HepG2 (cell line): ENCODE results near the gene ZDHHC7. TPM values are rescaled to one million over a fixed set of nuclear protein-coding genes. Genes with fewer than 3 reads are reported as not detected.

Source experiments
- ELF1 ChIP-seq: sonication (generic); formaldehyde crosslinking; IDR thresholded peaks from 2 replicates; pipeline ENCODE4 v1.4.0; 2020; ENCODE audit warnings: missing genetic modification reagents
- FOXK1 ChIP-seq: sonication (generic); formaldehyde crosslinking; IDR thresholded peaks from 2 replicates; pipeline ENCODE4 v1.4.0; 2020; ENCODE audit warnings: low read depth, missing genetic modification reagents, borderline replicate concordance
- HMG20A ChIP-seq: IDR thresholded peaks from 2 replicates; pipeline ENCODE4 v1.6.1; 2016; ENCODE audit warnings: borderline replicate concordance
- HOXD1 ChIP-seq: sonication (generic); formaldehyde crosslinking; IDR thresholded peaks from 2 replicates; pipeline ENCODE4 v1.5.0; 2020; ENCODE audit warnings: missing genetic modification reagents
- ISL2 ChIP-seq: sonication (generic); formaldehyde crosslinking; IDR thresholded peaks from 2 replicates; pipeline ENCODE4 v1.5.0; 2020; ENCODE audit warnings: missing genetic modification reagents
- KDM1A ChIP-seq: IDR thresholded peaks from 2 replicates; pipeline ENCODE4 v1.6.1; 2016; ENCODE audit warnings: missing compliant biosample characterization
- MTA1 ChIP-seq: sonication (generic); formaldehyde crosslinking; IDR thresholded peaks from 2 replicates; pipeline ENCODE4 v1.4.0; 2020; ENCODE audit warnings: missing genetic modification reagents, mild to moderate bottlenecking, borderline replicate concordance
- PAX8 ChIP-seq: sonication (generic); formaldehyde crosslinking; IDR thresholded peaks from 2 replicates; pipeline ENCODE4 v1.8.0; 2022; ENCODE audit warnings: mild to moderate bottlenecking, missing genetic modification reagents, borderline replicate concordance
- RAD21 ChIP-seq: fragments of 450-650 bp; formaldehyde crosslinking; IDR thresholded peaks from 2 replicates; pipeline ENCODE4 v1.5.0; 2020; ENCODE audit warnings: mild to moderate bottlenecking
- SPEN ChIP-seq: sonication (generic); formaldehyde crosslinking; IDR thresholded peaks from 2 replicates; pipeline ENCODE4 v1.5.1; 2020; ENCODE audit warnings: low read depth, mild to moderate bottlenecking, missing genetic modification reagents
- SRY ChIP-seq: sonication (generic); formaldehyde crosslinking; IDR thresholded peaks from 2 replicates; pipeline ENCODE4 v1.8.0; 2022; ENCODE audit warnings: mild to moderate bottlenecking, missing genetic modification reagents
- STAG1 ChIP-seq: sonication (generic); formaldehyde crosslinking; IDR thresholded peaks from 2 replicates; pipeline ENCODE4 v1.4.0; 2020; ENCODE audit warnings: missing genetic modification reagents
- STAT5B ChIP-seq: sonication (generic); formaldehyde crosslinking; IDR thresholded peaks from 2 replicates; pipeline ENCODE4 v1.4.0; 2020; ENCODE audit warnings: missing genetic modification reagents
- TARDBP ChIP-seq: sonication (generic); formaldehyde crosslinking; IDR thresholded peaks from 2 replicates; pipeline ENCODE4 v1.8.0; 2022; ENCODE audit warnings: mild to moderate bottlenecking, missing genetic modification reagents
- USF2 ChIP-seq, 2 experiments: sonication (generic) in 1 of 2; formaldehyde crosslinking in 1 of 2; IDR thresholded peaks; 2 replicates each; pipeline versions ENCODE4 v1.5.1 to v1.6.1; 2011 to 2020; ENCODE audit warnings: borderline replicate concordance in 1 of 2, low read depth in 1 of 2, low read length in 1 of 2, mild to moderate bottlenecking in 1 of 2, missing genetic modification reagents in 1 of 2, moderate library complexity in 1 of 2
- ZBED4 ChIP-seq: sonication (generic); formaldehyde crosslinking; IDR thresholded peaks from 2 replicates; pipeline ENCODE4 v1.4.0; 2020; ENCODE audit warnings: missing genetic modification reagents, borderline replicate concordance
- ZBTB42 ChIP-seq: sonication (generic); formaldehyde crosslinking; IDR thresholded peaks from 2 replicates; pipeline ENCODE4 v1.5.0; 2020; ENCODE audit warnings: mild to moderate bottlenecking, missing genetic modification reagents
- ZNF30 ChIP-seq: sonication (generic); formaldehyde crosslinking; IDR thresholded peaks from 2 replicates; pipeline ENCODE4 v1.5.0; 2020; ENCODE audit warnings: mild to moderate bottlenecking, missing genetic modification reagents
- ZNF337 ChIP-seq: sonication (generic); formaldehyde crosslinking; IDR thresholded peaks from 2 replicates; pipeline ENCODE4 v1.5.1; 2020; ENCODE audit warnings: missing genetic modification reagents, low read depth, mild to moderate bottlenecking, borderline replicate concordance
- ZNF530 ChIP-seq: sonication (generic); formaldehyde crosslinking; IDR thresholded peaks from 2 replicates; pipeline ENCODE4 v1.5.0; 2020; ENCODE audit warnings: low read depth, mild to moderate bottlenecking, missing genetic modification reagents
- ZNF546 ChIP-seq: sonication (generic); formaldehyde crosslinking; conservative IDR thresholded peaks from 2 replicates; pipeline ENCODE4 v1.8.1; 2023; ENCODE audit warnings: mild to moderate bottlenecking, missing genetic modification reagents
- ZNF547 ChIP-seq: sonication (generic); formaldehyde crosslinking; IDR thresholded peaks from 2 replicates; pipeline ENCODE4 v1.5.1; 2020; ENCODE audit warnings: mild to moderate bottlenecking, missing genetic modification reagents
- ZNF550 ChIP-seq: sonication (generic); formaldehyde crosslinking; IDR thresholded peaks from 2 replicates; pipeline ENCODE4 v1.4.0; 2020; ENCODE audit warnings: mild to moderate bottlenecking, missing genetic modification reagents, borderline replicate concordance
- ZNF572 ChIP-seq: sonication (generic); formaldehyde crosslinking; IDR thresholded peaks from 2 replicates; pipeline ENCODE4 v1.5.1; 2020; ENCODE audit warnings: mild to moderate bottlenecking, missing genetic modification reagents
- ZNF652 ChIP-seq: IDR thresholded peaks from 2 replicates; pipeline ENCODE4 v1.6.1; 2016; ENCODE audit warnings: low read depth, borderline replicate concordance
- ZNF788 ChIP-seq: sonication (generic); formaldehyde crosslinking; IDR thresholded peaks from 2 replicates; pipeline ENCODE4 v1.5.0; 2020; ENCODE audit warnings: mild to moderate bottlenecking, missing genetic modification reagents, borderline replicate concordance
- polyA plus RNA-seq, 8 experiments: library from polyadenylated mRNA; depleted of rRNA in 3 of 8; stranded (reverse) in 7 of 8; unstranded in 1 of 8; fragments of >200 nt; fragmentation: Illumina TruSeq in 4 of 8; extraction: Trizol in 4 of 8; gene quantifications; 2 replicates each; pipeline versions ENCODE4 v1.2.1 to v1.2.3, GENCODE V29; 2011 to 2016; ENCODE audit warnings: low read depth in 4 of 8, missing spikeins in 1 of 8, mixed read lengths in 1 of 8; ENCODE audit not compliant: insufficient read depth in 1 of 8
- total RNA-seq, 5 experiments: library from RNA; depleted of rRNA; stranded (reverse); fragments of >200 nt; fragmentation: Illumina TruSeq; extraction: Trizol; gene quantifications; 2 replicates each; pipeline ENCODE4 v1.2.3, GENCODE V29; 2016; ENCODE audit warnings: low read depth in 1 of 5

ZDHHC7 gene
- total and polyA plus RNA-seq, 2 of the 13 experiments (the other 11 are each of a cell fraction or from before 2014, with no cell fraction given), result 46.8 to 67.6 TPM

DNA sequence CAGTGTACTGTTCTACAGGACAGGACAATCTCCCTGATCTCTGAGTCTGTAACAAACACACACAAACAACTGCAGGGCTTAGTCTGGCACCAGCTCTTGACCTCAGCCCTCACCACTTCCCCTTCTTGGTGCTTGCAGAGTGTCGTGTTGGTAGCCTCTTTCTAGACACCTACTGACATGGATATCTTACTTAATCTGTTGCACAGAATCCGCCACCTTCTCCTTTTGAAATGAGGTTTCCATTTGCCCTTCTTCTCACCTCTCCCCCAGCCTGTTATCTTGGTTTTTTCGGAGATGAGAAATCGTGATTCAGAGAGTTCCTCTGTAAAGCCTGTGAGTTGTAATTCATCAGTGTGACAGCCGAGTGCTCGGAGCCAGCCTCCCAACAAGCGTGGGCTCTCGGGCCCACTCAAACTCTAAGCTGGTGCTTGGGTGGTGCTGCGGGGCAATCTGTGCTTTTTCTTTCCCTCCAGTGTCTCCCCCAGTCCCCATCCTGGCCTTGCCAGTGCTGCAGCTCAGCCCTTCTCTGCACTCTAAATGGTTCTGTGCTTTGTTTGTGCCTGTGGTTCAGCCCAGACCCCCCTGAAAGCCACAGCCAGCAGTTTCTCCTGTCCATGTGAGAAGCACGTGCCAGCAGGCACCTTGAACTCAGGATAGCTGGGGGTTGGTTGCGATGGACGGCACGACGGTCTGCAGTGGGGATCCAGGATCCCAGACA is 44.3 kb upstream of the ZDHHC7 start (continued):
- no peak for TF ChIP-seq USF2 (IDR thresholded peaks at IDR 0.05; ENCODE audit: low read depth, low read length)
- no peak for TF ChIP-seq USF2 (CRISPR knock-in tag; IDR thresholded peaks at IDR 0.05; ENCODE audit: borderline replicate concordance)
- TF ChIP-seq MTA1 (CRISPR knock-in tag), result peak; percentile 81; the same call in 1 of the 2 replicates
- no peak for TF ChIP-seq ZNF546 (CRISPR knock-in tag)
- TF ChIP-seq ZNF530 (CRISPR knock-in tag), result no peak
- TF ChIP-seq SRY (CRISPR knock-in tag), result peak; percentile 73; the same call in 1 of the 2 replicates
- TF ChIP-seq ZNF550 (CRISPR knock-in tag), result no peak
- TF ChIP-seq STAG1 (CRISPR knock-in tag), result no peak
- no peak for TF ChIP-seq ZBED4 (CRISPR knock-in tag)
- TF ChIP-seq HMG20A (CRISPR knock-in tag), result no peak
- TF ChIP-seq ZNF337 (CRISPR knock-in tag), result no peak
- no peak for TF ChIP-seq STAT5B (CRISPR knock-in tag)
- no peak for TF ChIP-seq ISL2 (CRISPR knock-in tag)
- no peak for TF ChIP-seq KDM1A (CRISPR knock-in tag)
- TF ChIP-seq ZNF30 (CRISPR knock-in tag), result peak; percentile 89; the same call in 1 of the 2 replicates
- no peak for TF ChIP-seq RAD21
- TF ChIP-seq ZNF652 (CRISPR knock-in tag), result no peak
- peak; percentile 79; the same call in 1 of the 2 replicates for TF ChIP-seq ZNF572
- TF ChIP-seq TARDBP (CRISPR knock-in tag), result peak; percentile 55; the same call in 1 of the 2 replicates
- peak; percentile 79; the same call in 1 of the 2 replicates for TF ChIP-seq PAX8 (CRISPR knock-in tag)
- TF ChIP-seq SPEN (CRISPR knock-in tag), result peak; percentile 72
- TF ChIP-seq ZNF788 (CRISPR knock-in tag), result no peak
- no peak for TF ChIP-seq HOXD1 (CRISPR knock-in tag)
- no peak; the same call in 1 of the 2 replicates for TF ChIP-seq ZNF547 (CRISPR knock-in tag)
- TF ChIP-seq ELF1 (CRISPR knock-in tag), result no peak
- peak; percentile 32; the same call in 1 of the 2 replicates for TF ChIP-seq FOXK1
- TF ChIP-seq ZBTB42 (CRISPR knock-in tag), result no peak
